GM04504 (cell line): ENCODE results near the gene PPIL1.

ENCODE experiments used
- DNase-seq: peaks from one replicate; pipeline ENCODE4 v3.0.0-alpha.2; 2012; ENCODE audit warnings: low read depth

The PPIL1 gene

DNA sequence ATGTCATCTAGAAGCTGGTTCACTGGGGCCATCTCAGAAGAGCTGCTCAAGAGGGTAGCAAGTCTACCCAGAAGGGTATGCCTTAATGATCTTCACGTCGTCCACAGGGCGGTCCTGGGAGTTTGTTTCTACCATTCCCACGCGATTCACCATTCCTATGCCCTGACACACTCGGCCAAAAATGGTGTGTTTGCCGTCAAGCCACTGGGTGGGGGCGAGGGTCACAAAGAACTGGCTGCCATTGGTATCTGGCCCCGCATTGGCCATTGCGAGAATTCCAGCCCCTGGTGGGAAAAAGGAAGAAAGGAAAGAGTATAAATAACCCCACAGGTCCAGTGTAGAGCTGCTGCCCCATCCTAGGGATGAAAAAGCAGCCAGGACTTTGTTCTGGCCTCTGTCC, 18.9 kb downstream of the PPIL1 start:
- no peak for DNase-seq

DNA sequence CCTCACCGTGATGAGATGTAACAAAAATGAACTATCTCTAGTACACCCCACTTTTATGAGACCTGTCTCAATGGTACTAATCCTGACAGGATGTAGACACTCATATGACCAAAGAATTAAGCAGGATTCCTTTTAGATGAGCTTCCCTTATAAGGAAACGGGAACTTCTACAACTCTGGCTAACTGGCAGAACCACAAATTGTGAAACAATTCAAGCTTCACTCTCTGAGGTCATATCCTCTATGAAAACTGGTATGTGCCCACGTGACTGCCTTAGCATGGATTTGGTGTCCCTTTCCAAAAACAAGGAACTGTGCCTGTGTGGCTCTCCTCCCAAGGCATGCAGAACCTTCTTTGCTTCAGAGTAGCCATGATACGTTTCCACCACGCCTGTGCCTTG, 21.3 kb downstream of the PPIL1 start:
- DNase-seq: peak; percentile 80

DNA sequence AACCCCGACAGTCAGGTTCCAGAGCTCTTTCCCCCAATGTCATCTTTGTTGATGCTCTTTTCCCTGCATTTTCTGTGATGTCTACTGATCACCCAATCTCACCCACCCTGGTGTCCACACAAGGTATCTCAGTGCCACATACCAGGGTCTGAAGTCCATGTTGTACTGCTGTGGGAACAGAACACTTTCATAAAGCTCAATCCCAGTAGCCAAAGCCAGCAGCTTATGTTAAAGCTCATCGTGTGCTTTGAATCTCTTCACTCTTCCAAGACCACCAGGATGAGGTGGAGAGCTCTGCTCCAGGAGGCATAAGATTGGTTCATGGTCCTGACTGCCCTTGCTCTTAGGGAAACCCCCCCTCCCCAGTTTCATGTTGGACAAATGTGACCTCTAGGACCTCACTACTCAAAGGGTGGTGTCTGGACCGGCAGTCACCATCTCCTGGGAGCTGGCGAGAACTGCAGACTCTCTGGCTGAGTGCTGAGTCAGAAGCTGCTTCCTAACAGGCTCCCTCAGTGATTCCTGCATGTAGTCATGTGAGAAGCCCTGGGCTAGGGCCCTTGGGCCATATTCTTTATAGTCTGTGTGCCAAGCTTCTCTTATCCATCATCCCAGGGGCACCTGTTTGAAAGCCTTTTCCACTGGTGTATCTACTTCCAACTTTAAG, 22.0 kb downstream of the PPIL1 start:
- peak; percentile 62 for DNase-seq

DNA sequence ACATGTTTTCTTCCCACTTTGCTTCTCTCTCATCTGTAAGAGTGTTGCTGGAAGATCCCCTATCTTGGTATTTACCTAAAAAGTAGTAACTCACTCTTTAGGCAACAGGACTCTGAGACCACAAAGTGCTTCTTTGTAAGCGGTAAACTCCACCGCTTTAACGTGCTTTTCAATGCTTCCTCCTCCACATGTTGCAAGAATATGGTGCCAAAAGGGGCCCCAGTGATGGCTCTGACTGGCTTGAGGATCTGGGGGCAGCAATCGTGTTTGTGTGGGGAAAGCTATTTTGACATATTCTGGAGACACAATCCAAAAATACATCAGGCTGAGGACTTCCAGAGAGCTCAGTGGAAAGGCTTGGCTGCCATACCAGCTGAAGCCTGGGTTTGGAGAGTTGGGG, 23.0 kb downstream of the PPIL1 start:
- no peak for DNase-seq

DNA sequence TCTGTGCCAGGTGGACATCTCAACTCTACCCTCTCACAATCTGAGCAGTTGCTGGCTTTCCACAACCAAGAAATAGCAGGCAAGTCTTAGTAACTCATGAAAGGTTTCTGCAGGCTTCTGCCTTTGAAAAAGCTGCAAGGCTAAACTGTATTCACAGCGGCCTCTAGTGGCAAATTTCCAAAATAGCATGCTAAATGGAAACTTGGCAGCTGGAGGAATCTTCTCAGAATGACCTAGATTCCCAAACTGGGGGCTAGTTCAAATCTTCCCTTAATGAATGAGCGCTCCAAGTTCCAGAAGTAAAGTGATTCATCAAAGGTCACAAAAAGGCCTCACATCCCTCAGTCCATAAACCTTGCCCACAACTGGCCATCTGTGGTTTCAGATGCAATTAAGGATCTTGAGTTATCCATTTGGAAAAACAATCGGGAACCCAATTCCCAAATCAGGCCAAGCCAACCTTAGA, 23.4 kb downstream of the PPIL1 start:
- peak; percentile 71 for DNase-seq

DNA sequence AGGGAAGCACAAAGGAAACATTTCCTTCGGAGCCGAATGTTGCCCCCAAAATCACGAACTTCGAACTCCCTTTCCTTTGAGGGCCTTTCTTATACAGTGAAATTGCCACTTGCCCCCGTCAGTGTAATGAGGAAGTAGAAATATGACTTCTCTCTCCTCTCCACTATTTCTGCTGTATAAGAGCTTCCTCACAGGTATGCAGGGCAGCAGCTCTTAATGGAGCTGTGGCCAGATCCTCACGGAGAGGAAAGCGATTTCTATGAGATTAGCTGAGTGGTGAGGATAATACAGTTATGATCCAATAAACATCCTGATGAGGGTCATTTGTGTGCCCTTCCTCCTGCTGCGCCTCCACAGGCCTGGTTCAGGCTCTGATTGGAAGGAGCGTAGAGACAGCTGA, 24.6 kb downstream of the PPIL1 start:
- DNase-seq: no peak

DNA sequence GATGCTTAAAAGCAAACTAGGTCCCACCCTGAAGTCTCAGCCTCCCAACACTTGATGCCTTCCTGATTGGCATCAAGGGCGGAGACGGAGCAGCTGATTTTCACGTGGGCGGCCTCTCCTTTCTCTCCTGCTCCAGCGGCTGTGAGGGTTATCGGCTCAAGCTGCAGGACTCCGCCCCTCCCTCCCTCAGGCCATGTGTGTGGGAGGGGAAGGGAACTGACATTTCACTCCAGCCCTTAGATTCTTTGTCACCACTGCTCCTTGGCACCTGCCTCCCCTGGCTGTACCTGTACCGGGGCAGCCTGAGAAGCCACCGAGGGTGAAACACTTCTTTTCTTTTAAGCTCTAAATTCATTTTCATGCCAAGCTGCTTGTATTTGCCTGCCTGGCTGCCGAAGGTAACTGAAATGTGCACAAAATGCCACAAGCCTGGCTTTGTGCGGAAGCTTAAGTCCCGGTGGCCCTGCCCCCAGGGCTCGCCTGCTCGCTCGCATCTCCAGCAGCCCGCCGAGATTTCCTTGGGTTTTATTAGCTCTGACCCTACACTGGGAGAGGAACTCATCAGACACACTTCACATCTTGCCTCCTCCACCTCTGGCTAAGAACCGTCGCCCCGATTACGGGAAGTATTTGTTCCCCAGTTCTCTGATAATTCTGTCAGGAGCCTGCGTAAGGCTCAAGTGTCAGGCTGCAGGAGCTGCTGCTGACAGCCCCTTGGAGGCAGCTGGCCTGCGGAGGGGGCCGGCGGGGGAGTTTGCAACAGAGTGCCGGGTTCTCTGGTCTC, 25.8 kb downstream of the PPIL1 start:
- no peak for DNase-seq

DNA sequence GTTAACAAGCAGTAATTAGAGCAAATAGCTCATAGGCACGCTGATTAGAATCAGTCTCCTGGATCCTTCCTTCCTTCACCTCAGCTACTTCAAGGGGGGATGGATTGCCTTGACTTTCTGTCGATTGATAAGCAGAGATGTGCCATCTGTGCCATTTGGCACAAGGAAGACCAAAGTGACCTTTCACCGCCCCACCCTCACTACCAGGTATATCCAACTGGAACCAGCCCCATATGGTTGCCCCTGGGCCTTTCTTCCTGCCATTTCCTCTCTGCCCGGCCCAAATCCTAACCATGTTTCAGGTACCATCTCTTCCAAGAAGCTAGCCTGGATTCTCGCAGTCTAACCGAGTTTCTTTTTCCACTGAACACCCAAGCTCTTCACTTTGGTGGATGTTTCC, 26.6 kb downstream of the PPIL1 start:
- DNase-seq: no peak

DNA sequence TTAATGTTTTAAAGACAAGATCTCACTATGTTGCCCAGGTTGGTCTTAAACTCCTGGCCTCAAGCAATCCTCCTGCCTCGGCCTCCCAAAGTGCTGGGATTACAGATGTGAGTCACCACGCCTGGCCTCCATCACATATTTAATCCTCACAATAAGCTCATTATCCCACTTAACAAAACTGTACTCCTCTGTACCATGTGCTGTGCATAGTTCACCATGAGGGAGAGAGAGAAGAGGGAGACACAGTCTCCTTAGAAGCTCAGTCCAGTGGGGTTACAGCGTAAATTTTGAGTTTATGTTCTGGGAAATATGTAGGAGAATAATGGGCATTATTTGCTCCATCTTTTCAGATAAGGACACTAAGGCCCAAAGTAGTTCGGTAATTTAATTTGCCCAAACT, 27.5 kb downstream of the PPIL1 start:
- no peak for DNase-seq

DNA sequence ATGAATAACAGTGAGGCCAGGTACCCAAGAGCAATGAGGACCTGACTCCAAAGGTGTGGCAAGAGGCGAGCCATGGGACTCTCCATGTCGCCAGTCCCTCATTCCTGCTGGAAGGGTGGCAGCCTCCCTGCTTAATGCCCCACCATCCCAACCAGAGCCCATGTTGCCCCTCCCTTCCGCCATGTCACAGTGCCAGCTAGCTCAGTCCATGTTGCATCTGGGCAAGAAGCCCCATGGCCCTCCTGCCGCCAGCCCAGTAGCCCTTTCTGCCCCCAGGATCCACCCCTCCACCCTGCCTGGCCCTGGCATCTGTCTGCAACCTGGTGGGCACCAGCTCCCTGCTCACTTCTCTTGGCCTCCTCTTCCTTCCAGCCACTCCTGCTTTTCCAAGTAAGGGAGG, 29.4 kb downstream of the PPIL1 start:
- DNase-seq: no peak

DNA sequence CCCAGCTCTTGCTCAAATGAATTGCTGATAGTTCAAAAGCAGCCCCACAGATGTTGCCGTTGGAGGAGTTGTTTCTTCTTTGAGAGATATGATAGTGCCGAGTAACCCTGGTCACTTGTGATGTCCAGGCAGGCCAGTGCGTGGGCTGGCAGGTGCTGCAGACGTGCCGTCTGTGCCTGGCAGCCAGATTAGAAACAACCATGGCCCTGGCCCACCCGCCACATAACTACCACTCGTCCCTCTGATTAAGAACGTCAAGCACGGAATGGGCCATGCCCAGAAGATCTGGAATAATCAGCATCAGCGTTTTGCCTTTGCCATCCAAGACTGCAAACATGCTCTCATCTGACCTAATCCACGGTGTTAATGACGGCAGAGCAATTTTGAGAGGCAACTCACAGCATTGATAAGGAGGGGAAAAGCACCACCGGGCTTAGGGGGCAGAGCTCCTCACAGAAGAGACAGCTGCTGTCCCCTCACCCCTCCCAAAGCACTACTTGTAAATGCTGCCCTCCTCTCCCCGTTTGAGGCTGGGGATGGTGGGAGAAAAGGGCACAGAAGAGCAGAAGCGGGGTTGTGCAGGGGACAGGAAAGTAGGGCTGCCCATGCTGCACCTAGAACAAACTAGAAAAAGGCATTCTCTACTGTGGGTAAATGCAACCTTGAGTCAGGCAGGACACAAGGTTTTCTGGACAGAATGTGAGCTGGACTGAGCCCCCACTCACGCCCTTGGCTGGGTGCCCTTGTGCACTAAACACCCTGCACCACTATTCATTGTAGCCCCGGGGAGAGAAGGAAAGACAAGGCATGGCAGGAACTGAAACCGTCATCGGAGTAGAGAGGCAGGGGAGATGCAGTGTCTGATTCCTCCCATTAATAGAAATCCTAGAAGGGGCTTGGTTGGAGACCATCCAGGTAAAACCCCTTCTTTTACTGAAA, 30.1 kb downstream of the PPIL1 start:
- no peak for DNase-seq

DNA sequence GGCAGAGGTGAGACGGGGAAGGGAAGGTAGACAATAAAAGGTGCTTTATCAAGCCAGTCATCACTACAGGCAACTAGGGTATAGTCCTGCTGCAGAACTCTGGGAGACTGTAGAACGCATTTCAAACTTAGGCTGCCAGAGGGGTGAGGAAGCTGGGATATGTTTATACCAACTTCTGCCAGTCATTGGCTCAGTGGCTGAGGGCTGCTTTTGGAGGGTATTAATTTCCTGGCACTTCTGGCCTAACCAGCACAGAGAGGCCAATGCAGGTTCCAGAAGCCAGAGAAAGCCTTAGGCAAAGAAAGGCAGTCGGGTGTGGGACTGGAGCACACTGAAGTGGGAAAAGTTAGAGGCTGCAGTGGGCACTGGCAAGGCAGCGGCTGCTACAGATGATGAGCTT, 31.4 kb downstream of the PPIL1 start:
- no peak for DNase-seq

DNA sequence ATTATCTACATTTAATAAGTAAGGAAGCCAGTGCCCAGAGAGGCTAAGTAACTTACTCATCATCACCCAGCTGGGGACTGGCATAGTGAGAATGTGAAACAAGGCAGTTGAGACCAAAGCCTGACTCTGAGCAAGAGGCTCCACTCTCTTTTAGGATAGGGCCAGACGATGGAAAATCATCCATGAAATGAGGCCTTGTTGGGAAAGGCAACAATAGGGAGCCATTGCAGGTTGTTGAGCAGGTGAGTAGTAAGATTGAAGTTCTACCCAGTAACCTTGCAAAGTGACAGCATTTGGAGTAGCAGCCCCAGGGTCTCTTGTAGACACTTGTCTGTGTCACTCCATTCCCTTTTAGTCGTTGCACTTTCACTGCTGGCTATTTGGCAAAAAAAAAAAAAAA, 32.8 kb downstream of the PPIL1 start:
- no peak for DNase-seq

DNA sequence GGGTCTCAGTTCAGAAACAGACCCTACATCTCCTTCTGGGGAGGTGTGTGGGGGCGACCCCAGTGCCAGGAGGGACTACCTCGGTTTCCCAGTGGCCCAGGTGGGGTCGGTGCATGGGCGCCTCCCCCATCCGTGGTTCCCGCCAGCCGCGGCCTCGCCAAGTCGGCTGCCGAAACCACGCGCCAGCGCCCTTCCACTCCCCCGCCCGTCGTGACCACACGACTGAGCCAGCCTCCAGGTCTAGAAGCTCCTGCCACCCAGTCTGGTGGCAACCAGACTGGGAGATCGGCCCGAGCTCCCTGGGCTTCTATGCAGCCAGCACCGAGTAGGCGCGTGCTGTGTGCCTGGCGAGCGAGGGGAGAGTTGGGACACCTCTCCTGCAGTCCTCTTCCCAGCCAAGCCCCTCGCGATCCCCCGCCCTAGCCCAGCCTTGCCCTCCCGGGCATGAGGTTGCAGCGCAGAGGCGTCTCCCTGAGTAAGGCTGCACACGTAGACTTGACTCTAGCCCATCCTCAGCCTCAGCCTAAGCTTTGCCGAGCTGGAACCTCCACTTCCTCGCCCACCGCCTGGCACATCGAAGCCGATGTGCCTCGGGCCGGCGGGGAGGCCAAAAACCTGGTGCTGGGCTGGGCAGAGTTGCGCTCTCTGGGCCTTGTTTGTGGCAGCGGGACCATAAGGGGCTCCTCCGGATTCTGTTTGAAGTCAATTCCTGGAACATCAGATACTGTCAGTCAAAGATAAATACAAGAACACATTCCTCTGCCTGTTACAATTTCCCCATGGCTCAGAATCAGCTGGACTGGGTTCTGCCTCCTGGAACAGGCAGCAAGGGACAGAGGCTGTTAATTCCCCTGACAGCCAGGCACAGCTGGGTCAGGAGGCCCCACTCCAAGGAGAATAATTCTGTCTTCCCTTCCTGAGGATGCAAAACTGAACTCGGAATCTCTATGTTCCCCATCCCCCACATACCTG, 33.9 kb downstream of the PPIL1 start:
- no peak for DNase-seq

DNA sequence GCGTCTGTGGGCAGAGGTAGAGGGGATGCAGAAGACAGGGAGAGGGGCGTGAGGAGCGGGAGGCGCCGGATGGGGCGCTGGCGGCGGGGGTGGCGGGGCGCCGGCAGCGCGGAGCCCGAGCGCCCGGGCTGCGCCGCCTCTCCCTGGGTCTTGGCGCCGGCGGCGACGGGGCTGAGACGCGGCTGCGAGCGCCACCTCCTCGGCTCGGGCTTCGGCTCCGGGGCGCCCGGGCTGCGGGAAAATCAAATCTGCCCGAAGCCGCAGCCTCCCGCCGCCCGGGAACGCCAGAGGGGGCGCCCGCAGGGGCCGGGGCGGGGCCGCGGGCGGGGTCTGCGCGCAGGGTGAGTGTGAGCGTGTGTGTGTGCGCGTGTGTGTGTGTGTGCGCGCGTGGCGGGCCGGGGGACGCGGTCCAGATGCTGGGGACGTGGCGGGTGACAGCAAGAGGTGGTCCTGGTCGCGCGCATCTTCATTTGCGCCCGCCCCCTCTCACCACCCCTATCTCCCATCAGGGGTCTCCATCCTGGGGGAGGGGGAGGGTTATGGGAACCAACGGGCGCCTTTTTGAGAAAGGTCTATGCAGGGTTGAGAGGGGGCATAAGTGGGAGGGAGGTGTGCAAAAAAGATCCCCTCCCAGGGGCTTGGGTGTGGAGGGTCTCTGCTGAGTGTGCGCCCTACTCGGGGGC, 34.7 kb downstream of the PPIL1 start:
- no peak for DNase-seq

DNA sequence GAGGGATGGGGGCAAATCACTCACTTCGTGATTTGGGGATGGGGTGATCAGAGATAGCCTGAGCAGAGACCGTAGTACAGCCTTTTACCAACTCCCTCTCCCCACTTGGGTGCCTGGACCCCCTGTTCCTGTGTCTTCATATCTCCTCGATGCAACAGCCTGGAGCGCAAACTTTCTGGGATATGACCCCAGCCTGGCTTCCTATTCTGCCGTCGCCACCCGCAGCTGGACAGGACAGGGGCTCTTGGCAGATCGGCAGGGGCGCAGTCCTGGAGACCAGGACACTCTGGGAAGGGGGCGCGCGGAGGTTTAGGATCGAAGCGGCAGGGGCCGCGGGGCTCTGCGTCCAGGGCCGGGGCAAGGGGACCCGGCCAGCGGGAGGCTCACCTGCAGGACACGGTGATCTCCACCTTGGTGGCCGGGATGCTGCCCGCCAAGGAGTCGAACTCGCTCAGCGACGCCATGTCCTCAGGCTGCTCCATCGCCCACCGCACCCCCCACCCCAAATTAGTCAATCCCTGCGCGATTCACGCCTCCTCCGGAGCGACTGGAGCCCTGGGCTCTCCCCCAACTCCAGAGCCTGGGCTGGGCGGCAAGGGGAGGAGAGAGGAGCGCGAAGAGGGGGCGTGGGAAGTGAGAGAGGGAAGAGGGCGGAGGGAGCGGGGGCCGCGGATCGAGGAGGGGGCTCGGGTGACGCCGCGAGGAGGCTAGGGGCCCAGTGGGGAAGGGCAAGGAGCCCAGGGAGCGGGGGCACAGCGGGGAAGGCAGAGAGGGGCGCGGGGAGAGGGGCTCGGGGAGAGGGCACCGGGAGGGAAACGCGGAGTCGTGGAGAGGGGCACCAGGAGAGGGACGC, 35.5 kb downstream of the PPIL1 start, which contains the start of gene CPNE5:
Gene CPNE5, minus strand, starts transcription at position 549 of the 853 bp plus-strand sequence. Its CDS starts 67 bp downstream, at position 482.
- DNase-seq: no peak

DNA sequence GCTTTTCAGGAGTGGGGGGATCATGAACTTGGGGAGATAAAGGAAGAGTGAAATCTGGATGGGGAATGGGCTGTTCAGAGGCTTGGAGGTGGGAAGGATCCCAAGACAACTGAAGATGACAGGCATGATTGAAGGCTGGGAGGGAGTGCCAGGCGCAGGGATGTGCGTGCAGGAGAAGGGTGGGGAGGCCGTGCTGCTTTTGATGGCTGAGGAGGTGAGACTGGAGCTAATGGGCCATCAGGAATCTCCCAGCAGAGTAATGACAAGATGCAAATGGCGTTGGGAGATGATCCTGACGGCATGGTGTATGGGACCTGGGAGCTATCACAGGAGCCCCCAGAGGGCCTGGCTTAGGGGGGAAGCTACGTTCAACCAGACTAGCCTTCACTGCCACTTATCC, 36.9 kb downstream of the PPIL1 start:
- DNase-seq: no peak

DNA sequence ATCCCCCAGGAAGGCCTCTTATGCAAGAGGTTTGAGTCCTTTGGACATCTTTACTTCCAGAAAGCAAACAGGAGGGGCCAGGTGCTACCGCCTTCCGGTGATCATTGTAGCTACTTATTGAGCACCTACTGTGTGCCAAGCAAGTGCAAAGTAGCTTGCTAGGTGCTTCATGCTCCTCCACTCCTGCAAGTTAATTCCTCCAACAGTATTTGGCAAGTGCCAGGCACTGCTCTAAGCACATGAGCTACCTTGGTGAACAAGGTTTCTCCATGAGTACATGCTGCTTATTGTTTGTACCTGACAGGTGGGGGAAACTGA, 37.6 kb downstream of the PPIL1 start:
- DNase-seq: no peak

DNA sequence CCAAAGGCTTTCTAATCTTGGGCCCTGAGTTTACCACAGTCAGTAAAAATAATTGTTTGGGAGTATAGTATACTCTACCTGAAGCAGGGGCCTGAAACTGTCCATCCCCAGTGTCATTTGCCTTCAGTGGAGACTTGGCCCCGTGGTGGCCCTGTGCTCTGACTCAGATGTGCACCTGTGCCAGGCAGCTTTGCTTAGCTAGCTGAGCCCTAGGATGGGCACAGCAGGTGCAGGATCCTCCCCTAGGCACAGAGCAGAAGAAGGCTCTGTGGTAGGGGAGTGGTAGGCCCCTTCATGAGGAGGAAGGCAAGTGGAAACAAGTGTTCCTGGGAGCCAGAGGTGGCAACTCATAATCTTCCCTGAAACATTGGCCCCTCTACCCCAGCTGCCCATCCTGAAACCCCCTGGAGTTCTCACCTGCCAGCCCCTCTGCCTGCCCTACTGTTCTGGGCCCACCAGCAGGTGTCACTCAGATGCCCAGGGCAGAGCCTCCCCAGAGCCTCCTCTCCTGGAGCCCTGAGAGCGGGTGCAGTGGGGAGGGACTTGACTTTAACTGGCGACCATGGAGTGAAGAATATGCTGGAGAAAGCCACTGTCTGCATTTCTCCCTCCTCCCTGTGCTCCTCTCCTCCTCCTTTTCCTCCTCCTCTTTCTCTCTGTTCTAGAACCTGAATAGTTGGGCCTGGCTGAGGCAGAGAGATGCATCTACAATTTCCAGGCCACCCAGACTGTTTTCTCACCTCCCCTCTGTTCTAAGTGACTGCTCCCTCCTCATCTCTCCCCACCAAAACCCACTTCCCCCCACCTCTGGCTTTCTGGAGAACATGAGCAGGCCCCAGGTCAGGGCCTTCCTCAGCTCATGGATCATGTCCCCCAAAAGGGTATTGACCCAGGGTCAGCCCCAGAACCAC, 38.2 kb downstream of the PPIL1 start:
- no peak for DNase-seq
